Activated T-helper 1 cell treated with anti-CD3 and anti-CD28 coated beads, Interleukin-12 subunit alpha, Interleukin-12 subunit beta, Interleukin-2, Interleukin-4 antibody, amounts not matched to agents 30 ng/mL and 10 ng/mL and 1 ng/mL, durations not matched to agents 14 hours and 24 hours and 36 hours (primary cell): ENCODE measurements around the gene FIS1. TPM values are rescaled to one million over a fixed set of nuclear protein-coding genes. Genes with fewer than 3 reads are reported as not detected.
A peak's percentile ranks its signal among the peaks of the same experiment; 100 is the strongest.
"Not testable (repeated sequence)": the region's sequence is repeated elsewhere in the genome, so short reads cannot be mapped to it uniquely, and the experiment has no call there.

Source experiments
- DNase-seq: peaks from one replicate; pipeline ENCODE4 v3.0.0; 2021; ENCODE audit warnings: low spot score
- H3K27ac Mint-ChIP-seq: one replicate; pipeline ENCODE4 v1.8.0; 2021; ENCODE audit warnings: mild to moderate bottlenecking, mixed read lengths
- H3K27me3 Mint-ChIP-seq: one replicate; pipeline ENCODE4 v1.8.0; 2022; ENCODE audit warnings: mild to moderate bottlenecking, moderate library complexity, mixed read lengths; ENCODE audit not compliant: insufficient read depth
- H3K36me3 Mint-ChIP-seq: one replicate; pipeline ENCODE4 v1.8.0; 2021; ENCODE audit warnings: low read depth, mixed read lengths
- H3K4me1 Mint-ChIP-seq: one replicate; pipeline ENCODE4 v1.8.0; 2021; ENCODE audit warnings: low read depth, mixed read lengths
- H3K4me3 Mint-ChIP-seq: one replicate; pipeline ENCODE4 v1.8.0; 2021; ENCODE audit warnings: mild to moderate bottlenecking, moderate library complexity, mixed read lengths
- H3K9me3 Mint-ChIP-seq: one replicate; pipeline ENCODE4 v1.8.0; 2021; ENCODE audit warnings: mixed read lengths
- intact Hi-C: fragments of 100-400 bp; cut with micrococcal nuclease; formaldehyde crosslinking; loops from one replicate; pipeline ENCODE4 v1.15.1; 2024
- total RNA-seq: library from RNA; stranded (reverse); gene quantifications from 2 replicates; pipeline ENCODE4 v1.2.3, GENCODE V29; 2022

The FIS1 gene
- 138 and 143 TPM in 2 replicates for total RNA-seq

DNA sequence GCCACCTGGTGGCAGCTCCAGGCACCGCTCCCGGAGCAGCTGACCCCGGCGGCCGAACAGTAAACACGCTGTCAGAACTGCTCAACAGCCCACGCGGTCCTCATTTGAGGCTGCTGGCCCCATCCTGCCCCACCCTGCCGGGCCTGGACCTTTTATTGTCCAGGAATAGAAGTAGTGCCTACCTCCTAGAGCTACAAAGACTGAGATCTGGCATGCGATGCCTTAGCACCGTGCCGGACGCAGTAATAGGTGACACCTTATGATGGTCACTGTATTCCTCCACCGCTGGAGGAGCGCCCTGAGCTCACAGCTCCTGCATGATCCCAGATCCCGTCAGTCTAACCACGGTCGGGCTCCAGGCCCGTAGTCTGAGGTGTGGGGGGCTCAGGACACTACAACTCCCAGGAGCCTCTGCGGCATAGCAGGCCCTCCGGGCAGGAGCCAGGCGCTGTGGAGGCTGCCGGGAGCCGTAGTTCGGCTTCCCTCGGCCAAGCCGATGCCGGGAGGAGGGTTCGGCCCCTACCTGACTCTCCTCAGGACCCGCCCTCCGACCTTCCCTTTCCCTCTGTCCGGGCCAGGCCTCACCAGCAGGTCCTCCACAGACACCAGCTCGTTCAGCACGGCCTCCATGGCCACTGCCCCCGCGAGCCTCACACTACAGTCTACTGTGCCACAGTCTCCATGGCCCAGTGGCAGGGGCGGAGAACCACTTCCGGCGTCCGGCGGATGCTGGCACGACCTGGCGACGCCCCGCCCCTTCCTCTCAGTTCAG is at the start of gene FIS1:
Gene FIS1 (minus strand): TSS at position 707 of the 772 bp plus-strand sequence. CDS start 77 bp downstream, at position 630.
- intact Hi-C loops: loop anchor here (1.0 to 5.0 kb wide), 8 partner anchors 8 to 808 kb away; partner anchors contain the start of genes ACHE, AP1S1, IFT22 and PPP1R35
- DNase-seq: peak; percentile 91
- no peaks in the 10 kb centered on the region for H3K27me3 Mint-ChIP-seq
- no peaks in the 10 kb centered on the region for H3K9me3 Mint-ChIP-seq
- H3K36me3 Mint-ChIP-seq: peaks cover 22% of the 10 kb centered on the region
- H3K27ac Mint-ChIP-seq: peak within 1 kb of the TSS; percentile 98
- peak within 1 kb of the TSS; percentile 94 for H3K4me3 Mint-ChIP-seq
- peaks cover 24% of the 10 kb centered on the region for H3K4me1 Mint-ChIP-seq

DNA sequence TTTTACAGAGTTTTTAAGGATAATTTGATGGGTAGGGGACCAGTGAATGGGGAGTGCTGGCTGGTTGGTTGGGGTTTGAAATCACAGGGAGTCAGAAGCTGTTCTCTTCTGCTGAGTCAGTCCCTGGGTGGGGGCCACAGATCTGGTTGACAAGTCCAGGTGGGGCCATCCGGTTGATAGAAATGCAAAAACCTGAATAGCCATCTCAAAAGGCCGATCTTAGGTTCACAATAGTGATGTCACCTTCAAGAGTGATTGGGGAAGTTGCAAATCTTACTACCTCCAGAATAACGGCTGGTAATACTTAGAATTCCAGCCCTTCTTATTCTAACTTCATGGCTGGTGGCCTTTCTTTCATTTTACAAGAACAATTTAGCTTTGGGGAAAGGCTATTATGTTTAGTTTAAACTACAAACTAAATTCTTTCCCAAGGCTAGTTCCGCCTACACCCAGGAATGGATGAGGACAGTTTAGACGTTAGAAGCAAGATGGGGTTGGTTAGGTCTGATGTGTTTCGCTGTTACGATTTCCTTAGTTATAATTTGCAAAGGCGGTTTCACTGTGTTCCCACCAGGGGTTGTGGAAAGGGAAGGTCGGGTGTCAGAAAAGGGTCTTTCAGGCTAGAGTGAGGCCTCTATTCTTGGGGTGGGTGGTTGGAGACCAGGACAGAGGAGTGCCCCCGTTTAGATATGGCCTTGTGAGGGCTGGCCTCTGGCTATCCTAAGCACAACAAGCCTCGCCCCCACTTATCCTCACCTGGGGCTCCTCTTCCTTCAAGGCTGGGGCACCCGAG is 49.4 kb upstream of the FIS1 start:
- H3K27ac Mint-ChIP-seq: no peak overlapping the region
- H3K4me1 Mint-ChIP-seq: peaks cover 6% of the 10 kb centered on the region
- DNase-seq: no peak
- H3K36me3 Mint-ChIP-seq: no peaks in the 10 kb centered on the region
- H3K9me3 Mint-ChIP-seq: no peaks in the 10 kb centered on the region
- intact Hi-C loops: no loop called here
- no peak overlapping the region for H3K4me3 Mint-ChIP-seq
- H3K27me3 Mint-ChIP-seq: peaks cover 38% of the 10 kb centered on the region

DNA sequence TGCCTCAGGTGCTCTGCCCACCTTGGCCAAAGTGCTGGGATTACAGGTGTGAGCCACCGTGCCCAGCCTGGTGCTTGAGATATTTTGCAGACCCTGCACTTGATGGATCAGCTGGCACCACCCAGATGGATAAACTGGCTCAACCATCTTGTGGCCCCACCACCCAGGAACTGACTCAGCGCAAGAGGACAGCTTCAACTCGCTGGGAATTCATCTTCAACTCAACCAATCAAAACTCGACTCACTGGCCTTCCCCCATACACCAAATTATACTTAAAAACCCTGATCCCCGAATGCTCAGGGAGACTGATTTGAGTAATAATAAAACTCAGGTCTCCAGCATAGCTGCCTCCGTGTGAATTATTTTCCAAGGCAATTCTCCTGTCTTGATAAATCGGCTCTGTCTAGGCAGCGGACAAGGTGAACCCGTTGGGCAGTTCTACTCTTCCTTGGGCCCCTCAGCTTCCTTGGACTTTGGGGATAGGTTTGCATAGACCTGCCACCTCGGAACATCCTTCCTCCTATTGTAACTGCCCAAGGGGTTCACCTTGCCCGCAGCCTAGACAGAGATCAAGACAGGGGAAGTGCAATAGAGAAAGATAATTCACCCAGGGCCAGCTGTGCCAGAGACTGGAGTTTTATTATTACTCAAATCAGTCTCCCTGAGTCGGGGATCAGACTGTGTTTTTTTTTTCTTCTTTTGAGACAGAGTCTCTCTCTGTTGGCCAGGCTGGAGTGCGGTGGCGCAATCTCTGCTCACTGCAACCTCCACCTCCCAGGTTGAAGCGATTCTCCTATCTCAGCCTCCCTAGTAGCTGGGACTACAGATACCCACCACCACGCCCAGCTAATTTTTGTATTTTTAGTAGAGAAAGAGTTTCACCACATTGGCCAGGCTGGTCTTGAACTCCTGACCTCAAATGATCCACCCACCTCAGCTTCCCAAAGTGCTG is 48.5 kb upstream of the FIS1 start:
- H3K4me3 Mint-ChIP-seq, H3K9me3 Mint-ChIP-seq, intact Hi-C loops: not testable (repeated sequence)

DNA sequence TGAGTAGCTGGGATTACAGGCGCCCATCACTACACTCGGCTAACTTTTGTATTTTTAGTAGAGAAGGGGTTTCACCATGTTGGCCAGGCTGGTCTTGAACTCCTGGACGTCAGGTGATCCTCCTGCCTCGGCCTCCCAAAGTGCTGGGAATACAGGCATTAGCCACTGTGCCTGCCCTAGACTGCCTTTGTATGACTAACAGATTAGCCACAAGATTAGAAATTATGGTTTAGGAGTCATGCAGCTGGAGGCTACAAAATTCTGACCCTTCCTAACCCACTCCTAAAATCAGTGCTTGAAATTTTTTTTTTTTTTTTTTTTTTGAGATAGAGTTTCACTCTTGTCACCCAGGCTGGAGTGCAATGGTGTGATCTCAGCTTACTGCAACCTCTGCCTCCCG is 47.7 kb upstream of the FIS1 start:
- H3K27me3 Mint-ChIP-seq: peaks cover 33% of the 10 kb centered on the region
- intact Hi-C loops, H3K36me3 Mint-ChIP-seq, DNase-seq, H3K9me3 Mint-ChIP-seq, H3K4me3 Mint-ChIP-seq, H3K4me1 Mint-ChIP-seq, H3K27ac Mint-ChIP-seq: not testable (repeated sequence)

More for the DNA sequence above, 48.5 kb upstream of the FIS1 start:
- not testable (repeated sequence) for DNase-seq, H3K36me3 Mint-ChIP-seq, H3K27ac Mint-ChIP-seq, H3K4me1 Mint-ChIP-seq
- peaks cover 38% of the 10 kb centered on the region for H3K27me3 Mint-ChIP-seq

DNA sequence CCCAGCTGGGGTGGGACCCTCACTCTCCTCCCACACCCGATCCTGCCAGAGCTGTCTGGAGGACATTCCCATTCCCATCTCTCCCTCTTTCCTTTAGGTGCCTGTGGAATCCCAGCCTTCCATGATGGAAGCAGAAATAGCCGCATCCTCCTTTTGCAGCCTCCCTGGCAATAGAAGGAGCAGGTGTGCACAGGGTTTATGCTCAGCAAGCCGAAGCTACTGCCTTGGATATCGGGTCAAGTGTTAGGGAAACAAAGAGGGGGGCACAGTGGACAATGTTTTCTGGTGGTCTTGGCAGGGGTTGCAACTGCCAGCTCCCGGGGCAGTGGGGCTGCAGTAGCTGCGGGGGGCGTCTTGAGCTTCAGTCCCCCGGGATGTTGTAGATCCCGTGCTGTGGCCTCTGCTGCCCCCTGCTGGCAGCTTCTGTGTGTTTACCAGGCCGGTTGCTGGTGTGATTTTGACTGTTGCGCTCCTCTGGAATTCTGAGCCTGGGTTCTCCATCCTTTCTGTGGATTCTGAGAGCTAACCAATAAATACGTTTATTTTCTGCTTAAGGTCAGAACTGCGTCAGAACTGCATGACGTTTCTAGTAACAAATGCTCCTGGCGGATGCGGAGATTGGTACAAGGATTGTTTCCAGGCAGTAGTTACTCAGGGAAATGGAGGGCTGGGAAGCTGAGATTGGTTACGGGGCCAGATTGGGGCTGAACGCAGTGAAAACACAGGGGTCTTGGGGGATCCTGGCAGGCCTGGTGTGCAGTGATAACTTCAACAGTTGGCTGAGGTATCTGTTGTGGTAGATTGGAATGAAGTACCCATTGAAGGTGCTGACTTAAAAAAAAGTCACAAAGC is 45.5 kb upstream of the FIS1 start:
- H3K9me3 Mint-ChIP-seq, H3K27ac Mint-ChIP-seq, intact Hi-C loops, H3K36me3 Mint-ChIP-seq, H3K4me3 Mint-ChIP-seq: not testable (repeated sequence)
- peak; percentile 19 for DNase-seq
- H3K27me3 Mint-ChIP-seq: peaks cover 29% of the 10 kb centered on the region
- peaks cover 14% of the 10 kb centered on the region for H3K4me1 Mint-ChIP-seq

DNA sequence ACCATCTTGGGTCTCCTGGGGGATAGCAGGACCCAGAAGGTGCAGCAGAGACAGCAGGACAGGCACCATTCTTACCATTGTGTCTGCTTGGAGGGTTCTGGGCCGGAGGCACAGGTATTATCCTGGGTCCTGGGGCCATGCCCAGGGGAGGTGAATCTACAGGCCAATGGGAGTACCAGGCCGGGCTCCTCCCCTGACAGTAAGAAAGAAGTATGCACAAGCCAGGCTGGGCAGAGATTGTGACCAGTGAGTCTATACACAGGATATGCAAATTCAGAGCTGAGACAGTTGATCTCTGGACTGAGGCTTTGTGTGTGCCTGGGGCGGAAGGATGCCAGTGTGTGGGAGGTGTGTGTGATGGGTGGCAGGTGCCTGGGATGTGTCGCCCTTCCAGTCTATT is 44.8 kb upstream of the FIS1 start:
- not testable (repeated sequence) for H3K27ac Mint-ChIP-seq, H3K36me3 Mint-ChIP-seq, DNase-seq, H3K4me3 Mint-ChIP-seq, H3K9me3 Mint-ChIP-seq
- H3K4me1 Mint-ChIP-seq: peaks cover 14% of the 10 kb centered on the region
- H3K27me3 Mint-ChIP-seq: peaks cover 25% of the 10 kb centered on the region
- intact Hi-C loops: loop anchor here (10.0 kb wide), 1 partner anchor 395 kb away; the partner anchor contains the start of gene ACHE

DNA sequence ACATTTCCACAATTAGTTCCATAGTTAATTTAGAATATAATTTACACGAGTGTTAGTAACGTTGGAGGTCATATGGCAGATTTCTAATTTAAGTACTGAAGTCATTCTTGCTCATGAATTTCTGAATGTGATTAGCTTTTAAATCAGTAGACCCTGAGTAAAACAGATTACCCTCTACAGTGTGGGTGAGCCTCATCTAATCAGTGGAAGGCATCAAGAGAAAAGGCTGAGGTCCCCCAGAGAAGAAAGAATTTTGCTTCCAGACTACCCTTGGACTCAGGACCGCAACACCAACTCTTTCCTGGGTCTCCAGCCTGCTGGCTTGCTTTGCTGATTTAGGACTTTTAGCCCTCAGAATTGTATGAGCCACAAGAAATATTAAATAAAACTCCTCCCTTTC is 43.6 kb upstream of the FIS1 start:
- Mint-ChIP-seq H3K4me1 (peaks cover 14% of the 10 kb centered on the region), H3K36me3 (no peaks in the 10 kb centered on the region), H3K9me3 (no peaks in the 10 kb centered on the region), H3K27me3 (peaks cover 25% of the 10 kb centered on the region), H3K4me3 (no peak overlapping the region), H3K27ac (no peak overlapping the region)
- DNase-seq: no peak
- intact Hi-C loops: loop anchor here (10.0 kb wide), 1 partner anchor 394 kb away; the partner anchor contains the start of gene ACHE

DNA sequence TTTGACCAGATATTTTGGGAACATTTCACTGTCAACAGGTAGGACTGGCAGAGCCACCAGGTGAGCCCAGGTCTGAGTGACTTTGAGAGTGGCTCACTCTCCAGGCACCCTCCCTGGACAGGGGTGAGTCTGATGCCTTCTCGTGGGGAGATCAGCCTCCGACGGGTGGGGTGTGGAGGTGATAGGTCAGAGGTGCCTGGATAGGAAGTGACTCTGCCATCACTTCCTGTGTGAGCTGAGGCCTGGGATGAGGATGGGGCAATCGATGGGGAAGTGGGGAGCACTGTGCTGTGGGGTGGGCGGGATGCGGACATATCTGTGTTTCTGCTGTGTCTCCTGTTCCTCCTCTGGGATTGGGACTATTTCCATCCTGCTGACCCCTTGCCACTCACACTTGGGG is 42.2 kb upstream of the FIS1 start:
- peaks cover 21% of the 10 kb centered on the region for H3K4me1 Mint-ChIP-seq
- H3K27me3 Mint-ChIP-seq: peaks cover 24% of the 10 kb centered on the region
- H3K9me3 Mint-ChIP-seq: no peaks in the 10 kb centered on the region
- no peak overlapping the region for H3K27ac Mint-ChIP-seq
- no peaks in the 10 kb centered on the region for H3K36me3 Mint-ChIP-seq
- intact Hi-C loops: loop anchor here (10.0 kb wide), 1 partner anchor 392 kb away; the partner anchor contains the start of gene ACHE
- H3K4me3 Mint-ChIP-seq: no peak overlapping the region
- DNase-seq: no peak

DNA sequence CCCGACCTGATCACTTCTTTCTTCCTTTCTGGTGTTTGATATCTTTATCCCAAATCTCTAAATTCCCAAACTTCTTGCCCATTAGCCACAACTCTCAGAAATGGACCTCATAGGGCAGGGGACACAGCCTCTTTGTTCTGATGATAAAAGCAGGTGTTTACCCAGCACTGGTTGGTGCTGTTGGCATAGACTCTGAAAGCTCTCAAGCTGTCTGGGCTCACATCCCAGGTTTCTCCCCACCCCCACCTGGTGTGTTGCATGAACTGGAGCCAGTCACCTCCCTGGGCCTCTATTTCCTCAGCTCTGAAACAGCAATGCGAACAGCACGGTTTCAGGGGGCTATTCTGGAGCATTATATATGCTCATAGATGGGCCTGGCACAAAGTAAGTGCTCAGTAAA is 41.0 kb upstream of the FIS1 start:
- Mint-ChIP-seq H3K27me3 (peaks cover 19% of the 10 kb centered on the region), H3K4me1 (peaks cover 21% of the 10 kb centered on the region)
- not testable (repeated sequence) for H3K36me3 Mint-ChIP-seq, H3K9me3 Mint-ChIP-seq, H3K4me3 Mint-ChIP-seq, H3K27ac Mint-ChIP-seq, DNase-seq
- intact Hi-C loops: loop anchor here (10.0 kb wide), 1 partner anchor 391 kb away; the partner anchor contains the start of gene ACHE

DNA sequence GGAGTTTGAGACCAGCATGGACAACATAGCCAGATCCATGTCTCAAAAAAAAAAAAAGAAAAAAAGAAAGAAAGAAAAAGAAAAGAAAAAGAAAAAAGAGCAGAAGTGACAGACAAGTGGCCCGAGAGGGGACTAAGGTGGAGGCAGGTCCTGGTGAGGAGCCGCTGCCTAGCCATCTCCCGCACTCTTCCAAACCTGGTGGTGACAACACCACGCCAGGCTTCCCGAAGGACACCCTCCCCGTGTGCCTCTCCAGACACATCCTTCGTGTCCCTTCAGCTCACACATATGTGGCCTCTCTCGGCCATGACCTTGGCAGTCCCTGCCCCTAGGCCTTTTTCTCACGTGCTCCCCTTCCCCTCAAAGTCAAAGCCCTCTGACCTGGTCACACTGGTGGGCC is 40.3 kb upstream of the FIS1 start:
- Mint-ChIP-seq H3K4me3 (no peak overlapping the region), H3K27ac (no peak overlapping the region), H3K36me3 (no peaks in the 10 kb centered on the region), H3K9me3 (no peaks in the 10 kb centered on the region), H3K4me1 (peaks cover 16% of the 10 kb centered on the region), H3K27me3 (peaks cover 14% of the 10 kb centered on the region)
- intact Hi-C loops: loop anchor here (10.0 kb wide), 1 partner anchor 390 kb away; the partner anchor contains the start of gene ACHE
- no peak for DNase-seq

DNA sequence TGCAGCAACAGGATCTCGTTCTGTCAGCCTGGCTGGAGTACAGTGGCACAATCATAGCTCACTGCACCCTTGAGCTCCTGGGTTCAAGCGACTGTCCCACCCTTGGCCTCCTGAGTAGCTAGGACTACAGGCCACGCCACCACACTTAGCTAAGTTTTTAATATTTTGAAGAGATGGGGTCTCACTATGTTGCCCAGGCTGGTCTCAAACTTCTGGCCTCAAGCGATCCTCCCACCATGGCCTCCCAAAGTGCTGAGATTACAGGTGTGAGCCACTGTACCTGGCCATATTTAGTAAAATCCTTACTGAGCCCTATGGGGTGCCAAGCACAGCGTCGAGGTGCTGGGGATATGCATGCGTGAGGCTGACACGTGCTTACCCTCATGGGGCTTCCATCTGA is 36.0 kb upstream of the FIS1 start:
- not testable (repeated sequence) for H3K36me3 Mint-ChIP-seq, DNase-seq, H3K4me1 Mint-ChIP-seq, H3K9me3 Mint-ChIP-seq, H3K27ac Mint-ChIP-seq, H3K4me3 Mint-ChIP-seq, H3K27me3 Mint-ChIP-seq
- intact Hi-C loops: loop anchor here (10.0 kb wide), 1 partner anchor 386 kb away; the partner anchor contains the start of gene ACHE
